Sigmoid colon (tissue), 4 donors: ENCODE data around the gene SAPCD1.

Source experiments
- CTCF ChIP-seq, 4 experiments: fragments of 450-650 bp in 3 of 4; fragments of 200-600 bp in 1 of 4; IDR thresholded peaks; one replicate each; pipeline ENCODE4 v1.5.1; 2016 to 2019; ENCODE audit warnings: antibody characterized with exemption in 4 of 4, mild to moderate bottlenecking in 3 of 4, moderate library complexity in 2 of 4
- POLR2A ChIP-seq, 2 donors: fragments of 450-650 bp; IDR thresholded peaks; one replicate each; pipeline ENCODE4 v1.6.1; 2016; ENCODE audit warnings: antibody characterized with exemption in 2 of 2, mild to moderate bottlenecking in 2 of 2, moderate library complexity in 2 of 2
- POLR2AphosphoS5 ChIP-seq, 4 donors: sonication (generic); formaldehyde crosslinking; IDR thresholded peaks; one replicate each; pipeline ENCODE4 v1.6.1; 2017; ENCODE audit warnings: antibody characterized with exemption in 4 of 4

- TF ChIP-seq CTCF (IDR thresholded peaks at IDR 0.05) (no peak), POLR2AphosphoS5 (IDR thresholded peaks at IDR 0.05) (no peak), POLR2A (IDR thresholded peaks at IDR 0.05) (no peak)
Observed at GRCh38 chr6:31761343-31761742, 1.1 kb upstream of the SAPCD1 start.
